Activated naive CD8-positive, alpha-beta T cell treated with anti-CD3 and anti-CD28 coated beads for 36 hours (primary cell): ENCODE measurements around the gene SPEN. TPM values are rescaled to one million over a fixed set of nuclear protein-coding genes. Genes with fewer than 3 reads are reported as not detected.
"Not testable (repeated sequence)": the region's sequence is repeated elsewhere in the genome, so short reads cannot be mapped to it uniquely, and the experiment has no call there.

Experiments used
- DNase-seq: peaks from one replicate; pipeline ENCODE4 v3.0.0; 2021
- H3K27ac Mint-ChIP-seq: one replicate; pipeline ENCODE4 v1.8.0; 2022; ENCODE audit warnings: mild to moderate bottlenecking, moderate library complexity, mixed read lengths
- H3K27me3 Mint-ChIP-seq: one replicate; pipeline ENCODE4 v1.8.0; 2022; ENCODE audit warnings: mild to moderate bottlenecking, mixed read lengths
- H3K36me3 Mint-ChIP-seq: one replicate; pipeline ENCODE4 v1.8.0; 2021; ENCODE audit warnings: mild to moderate bottlenecking, mixed read lengths
- H3K4me1 Mint-ChIP-seq: one replicate; pipeline ENCODE4 v1.8.0; 2021; ENCODE audit warnings: mixed read lengths
- H3K4me3 Mint-ChIP-seq: one replicate; pipeline ENCODE4 v1.8.0; 2022; ENCODE audit warnings: mild to moderate bottlenecking, moderate library complexity, mixed read lengths
- H3K9me3 Mint-ChIP-seq: one replicate; pipeline ENCODE4 v1.8.0; 2022; ENCODE audit warnings: mixed read lengths
- total RNA-seq, 2 experiments: library from RNA; stranded (reverse); gene quantifications; one replicate each; pipeline ENCODE4 v1.2.3, GENCODE V29; 2021

Gene SPEN
- total RNA-seq, 2 experiments from 2014 or later, result 49.3 to 51.9 TPM

DNA sequence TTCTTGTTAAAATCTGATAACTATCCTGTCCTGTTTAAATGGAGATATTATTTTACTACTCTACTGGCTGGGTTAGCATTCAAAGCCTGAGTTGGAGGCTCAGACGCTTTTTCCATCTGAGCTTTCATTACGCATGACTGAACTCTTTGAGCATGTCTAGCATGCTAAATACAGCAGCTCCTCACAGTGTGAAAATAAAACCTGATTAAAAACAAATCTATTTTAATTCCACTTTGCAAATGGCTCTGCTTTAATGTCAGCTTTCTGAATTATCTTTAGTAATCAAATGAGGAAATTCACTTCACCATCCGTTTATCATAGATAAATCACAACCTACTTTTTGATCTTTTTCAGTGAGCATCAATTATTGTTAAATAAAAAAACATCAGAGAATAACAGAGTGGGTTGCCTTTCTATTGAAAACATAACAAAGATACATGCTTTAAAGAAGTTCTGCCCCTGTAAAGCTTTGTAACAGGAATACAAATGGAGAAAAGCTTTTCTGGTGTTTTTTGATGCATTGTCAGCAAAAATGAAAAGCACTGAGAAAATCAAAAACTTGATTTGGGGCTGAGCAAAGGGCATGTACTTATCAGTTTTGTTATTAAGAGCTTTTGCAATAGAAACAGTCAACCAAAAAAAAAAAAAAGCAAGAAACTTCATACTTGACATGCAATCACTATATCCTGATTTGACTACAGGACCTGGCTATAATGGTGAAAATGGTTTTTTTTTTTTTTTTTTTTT is 3.5 kb upstream of the SPEN start:
- H3K4me3 Mint-ChIP-seq, result peak overlapping the region; percentile 25
- peaks cover 5% of the 10 kb centered on the region for H3K36me3 Mint-ChIP-seq
- H3K9me3 Mint-ChIP-seq, result no peaks in the 10 kb centered on the region
- H3K4me1 Mint-ChIP-seq, result peaks cover 27% of the 10 kb centered on the region
- no peak for DNase-seq
- no peak overlapping the region for H3K27ac Mint-ChIP-seq
- no peaks in the 10 kb centered on the region for H3K27me3 Mint-ChIP-seq

DNA sequence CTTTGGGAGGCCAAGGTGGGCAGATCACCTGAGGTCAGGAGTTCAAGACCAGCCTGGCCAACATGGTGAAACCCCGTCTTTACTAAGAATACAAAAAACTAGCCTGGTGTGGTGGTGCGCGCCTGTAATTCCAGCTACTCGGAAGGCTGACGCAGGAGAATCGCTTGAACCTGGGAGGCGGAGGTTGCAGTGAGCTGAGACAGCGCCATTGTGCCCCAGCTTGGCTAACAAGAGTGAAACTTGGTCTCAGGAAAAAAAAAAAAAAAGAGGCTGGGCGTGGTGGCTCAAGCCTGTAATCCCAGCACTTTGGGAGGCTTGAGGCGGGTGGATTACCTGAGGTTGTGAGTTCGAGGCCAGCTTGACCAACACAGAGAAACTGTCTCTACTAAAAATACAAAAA is 1.5 kb upstream of the SPEN start:
- Mint-ChIP-seq H3K4me1 (peaks cover 40% of the 10 kb centered on the region), H3K27ac (peak overlapping the region; percentile 95), H3K36me3 (peaks cover 18% of the 10 kb centered on the region), H3K4me3 (peak overlapping the region; percentile 94)
- not testable (repeated sequence) for DNase-seq, H3K27me3 Mint-ChIP-seq, H3K9me3 Mint-ChIP-seq

DNA sequence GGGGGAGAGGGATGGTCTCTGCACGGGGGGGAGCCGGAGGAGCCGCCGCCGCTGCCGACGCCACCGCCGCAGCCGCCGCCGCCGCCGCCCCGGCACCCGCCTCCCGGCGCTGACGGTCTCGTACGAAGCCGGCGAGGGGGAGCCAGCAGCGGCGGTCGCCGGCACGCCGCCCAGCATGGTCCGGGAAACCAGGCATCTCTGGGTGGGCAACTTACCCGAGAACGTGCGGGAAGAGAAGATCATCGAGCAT is 311 bp downstream of the SPEN start:
- Mint-ChIP-seq H3K36me3 (peaks cover 18% of the 10 kb centered on the region), H3K4me3 (peak overlapping the region; percentile 94), H3K9me3 (no peaks in the 10 kb centered on the region), H3K27me3 (no peaks in the 10 kb centered on the region), H3K4me1 (peaks cover 55% of the 10 kb centered on the region), H3K27ac (peak overlapping the region; percentile 80)
- DNase-seq, result no peak

DNA sequence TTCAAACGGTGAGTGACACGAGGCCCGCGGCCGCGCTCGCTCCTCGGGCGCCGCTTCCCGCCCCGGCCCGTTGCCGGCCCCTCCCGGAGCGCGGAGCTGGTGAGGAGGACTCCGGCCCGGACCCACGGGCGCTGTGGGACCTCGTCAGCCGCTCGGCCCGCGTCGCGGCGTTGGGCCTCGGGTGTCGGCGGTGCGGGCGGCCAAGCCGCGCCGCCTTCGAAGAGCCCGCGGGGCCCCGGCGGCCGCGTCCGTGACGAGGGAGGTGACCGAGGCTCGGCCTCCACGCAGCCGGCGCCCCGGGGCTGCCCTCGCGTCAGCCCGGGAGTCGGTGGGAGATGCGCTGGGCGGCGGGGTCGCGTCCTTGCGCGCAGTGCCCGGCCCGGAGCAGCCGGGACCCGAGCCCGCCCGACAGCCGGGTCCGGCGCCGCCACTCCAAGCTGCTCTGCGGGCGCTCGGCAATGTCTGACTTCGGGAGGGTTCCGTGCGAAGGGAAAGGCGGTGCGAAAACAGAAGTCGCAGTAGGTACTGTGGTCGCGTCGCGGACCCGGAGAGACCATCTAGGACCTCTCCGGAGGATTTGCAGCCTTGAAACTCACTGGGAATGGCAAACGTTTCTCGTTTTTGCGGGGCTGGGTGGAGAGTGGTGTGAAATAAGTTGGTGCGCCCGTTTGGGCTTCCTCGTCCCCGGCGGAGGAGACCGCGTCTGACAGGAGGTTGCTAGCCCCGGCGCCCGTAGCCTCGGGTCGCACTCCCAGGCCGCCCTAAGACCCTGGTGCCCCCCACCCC is 829 bp downstream of the SPEN start:
- peaks cover 18% of the 10 kb centered on the region for H3K36me3 Mint-ChIP-seq
- peak overlapping the region; percentile 98 for H3K4me3 Mint-ChIP-seq
- no peaks in the 10 kb centered on the region for H3K9me3 Mint-ChIP-seq
- peak overlapping the region; percentile 96 for H3K27ac Mint-ChIP-seq
- peaks cover 56% of the 10 kb centered on the region for H3K4me1 Mint-ChIP-seq
- peak; percentile 59 for DNase-seq
- no peaks in the 10 kb centered on the region for H3K27me3 Mint-ChIP-seq

DNA sequence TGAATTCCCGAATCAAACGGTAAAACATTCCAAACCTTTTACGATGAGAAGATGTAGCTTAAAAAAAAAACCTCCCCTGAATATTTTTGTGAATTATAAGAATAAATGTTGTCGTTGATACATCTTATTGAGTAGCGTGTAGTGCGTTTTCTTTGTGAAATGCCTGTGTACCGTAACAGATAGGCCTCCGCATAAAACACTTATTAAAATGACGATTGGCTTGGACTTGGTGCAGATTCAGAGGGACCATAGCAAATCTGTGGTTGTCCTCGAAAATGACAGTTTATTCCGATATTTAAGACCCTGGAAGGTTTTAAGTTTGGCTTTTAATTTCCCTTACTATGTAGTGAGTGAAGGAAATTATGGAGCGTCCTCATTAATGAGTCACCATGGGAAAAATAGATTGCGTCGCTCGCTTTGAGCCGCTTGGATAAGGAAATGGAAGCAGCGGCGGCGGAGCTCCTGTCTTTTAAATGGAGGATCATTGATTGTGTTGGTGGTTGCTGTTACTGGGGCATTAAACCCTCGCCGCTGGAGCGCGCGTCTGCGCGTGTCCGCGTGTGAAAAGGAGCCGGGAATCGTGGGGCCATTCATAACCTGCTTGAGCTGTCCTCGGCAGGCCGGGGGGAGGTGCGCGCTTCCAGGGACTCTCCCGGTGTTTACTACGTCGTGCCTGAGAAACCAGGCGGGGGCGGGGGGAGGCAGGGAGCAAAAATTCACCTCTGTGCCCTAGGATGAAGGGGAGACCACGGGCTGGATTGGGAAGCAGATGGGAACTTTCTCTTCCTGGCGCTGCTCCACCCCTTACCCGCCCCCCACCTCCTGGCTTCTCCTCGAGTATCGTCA is 1.6 kb downstream of the SPEN start:
- peak; percentile 75 for DNase-seq
- Mint-ChIP-seq H3K36me3 (peaks cover 18% of the 10 kb centered on the region), H3K4me1 (peaks cover 49% of the 10 kb centered on the region), H3K9me3 (no peaks in the 10 kb centered on the region), H3K27ac (peak overlapping the region; percentile 96), H3K4me3 (peak overlapping the region; percentile 98), H3K27me3 (no peaks in the 10 kb centered on the region)

DNA sequence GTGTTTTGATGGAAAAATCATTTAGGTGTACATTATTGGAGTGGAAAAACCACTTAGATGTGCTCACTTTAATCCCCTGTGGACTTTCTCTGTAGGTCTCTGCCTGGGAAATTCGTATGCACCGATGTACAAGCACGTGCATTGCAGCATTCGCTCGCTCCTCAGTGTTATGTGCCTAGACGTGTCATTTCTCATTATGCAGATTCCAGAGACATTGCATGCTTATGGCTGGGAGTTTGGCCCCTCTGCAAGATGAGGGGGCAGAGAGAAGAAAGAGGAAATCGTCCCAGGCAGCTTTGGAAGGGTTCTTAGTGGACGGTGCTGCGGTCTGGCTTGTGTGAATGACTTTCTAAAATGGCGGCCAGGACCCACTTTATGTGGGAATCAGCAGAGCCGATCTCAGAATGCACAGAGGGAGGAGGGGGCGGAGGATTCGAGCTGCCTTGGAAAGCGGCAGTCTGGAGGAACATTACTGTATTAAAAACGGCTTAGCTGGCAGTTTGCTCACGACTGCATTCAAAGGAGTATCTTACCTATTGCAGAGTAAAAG is 2.3 kb downstream of the SPEN start:
- H3K9me3 Mint-ChIP-seq, result no peaks in the 10 kb centered on the region
- H3K27me3 Mint-ChIP-seq, result no peaks in the 10 kb centered on the region
- H3K27ac Mint-ChIP-seq, result peak overlapping the region; percentile 96
- peaks cover 18% of the 10 kb centered on the region for H3K36me3 Mint-ChIP-seq
- peak overlapping the region; percentile 98 for H3K4me3 Mint-ChIP-seq
- DNase-seq, result peak; percentile 23
- H3K4me1 Mint-ChIP-seq, result peaks cover 53% of the 10 kb centered on the region

DNA sequence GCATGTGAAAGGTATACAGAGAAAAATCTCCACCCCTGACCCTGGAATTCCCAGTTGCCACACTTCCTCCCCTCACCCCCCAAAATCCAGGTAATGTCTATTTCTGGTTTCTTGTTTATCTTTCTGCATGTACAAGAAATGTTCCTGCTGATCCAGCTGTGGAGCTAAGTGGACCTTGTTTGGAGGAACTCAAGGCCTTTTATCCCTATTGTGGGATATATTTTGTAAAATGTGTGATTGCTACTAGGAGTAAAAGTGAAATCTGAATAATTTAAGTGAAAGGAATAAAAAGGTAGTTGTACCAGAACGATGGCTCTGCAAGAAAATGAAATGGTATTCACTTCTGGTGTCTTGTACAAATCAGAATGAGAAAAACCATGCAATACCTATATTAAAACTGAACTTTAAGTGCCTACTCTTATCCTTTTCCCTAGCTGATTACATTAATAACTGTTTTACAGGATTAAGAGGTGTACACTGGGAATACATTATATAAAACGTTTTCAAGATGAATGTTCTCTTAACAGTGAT is 3.0 kb downstream of the SPEN start:
- Mint-ChIP-seq H3K27me3 (no peaks in the 10 kb centered on the region), H3K27ac (peak overlapping the region; percentile 36), H3K9me3 (no peaks in the 10 kb centered on the region), H3K4me1 (peaks cover 50% of the 10 kb centered on the region), H3K4me3 (peak overlapping the region; percentile 77), H3K36me3 (peaks cover 18% of the 10 kb centered on the region)
- DNase-seq, result no peak

DNA sequence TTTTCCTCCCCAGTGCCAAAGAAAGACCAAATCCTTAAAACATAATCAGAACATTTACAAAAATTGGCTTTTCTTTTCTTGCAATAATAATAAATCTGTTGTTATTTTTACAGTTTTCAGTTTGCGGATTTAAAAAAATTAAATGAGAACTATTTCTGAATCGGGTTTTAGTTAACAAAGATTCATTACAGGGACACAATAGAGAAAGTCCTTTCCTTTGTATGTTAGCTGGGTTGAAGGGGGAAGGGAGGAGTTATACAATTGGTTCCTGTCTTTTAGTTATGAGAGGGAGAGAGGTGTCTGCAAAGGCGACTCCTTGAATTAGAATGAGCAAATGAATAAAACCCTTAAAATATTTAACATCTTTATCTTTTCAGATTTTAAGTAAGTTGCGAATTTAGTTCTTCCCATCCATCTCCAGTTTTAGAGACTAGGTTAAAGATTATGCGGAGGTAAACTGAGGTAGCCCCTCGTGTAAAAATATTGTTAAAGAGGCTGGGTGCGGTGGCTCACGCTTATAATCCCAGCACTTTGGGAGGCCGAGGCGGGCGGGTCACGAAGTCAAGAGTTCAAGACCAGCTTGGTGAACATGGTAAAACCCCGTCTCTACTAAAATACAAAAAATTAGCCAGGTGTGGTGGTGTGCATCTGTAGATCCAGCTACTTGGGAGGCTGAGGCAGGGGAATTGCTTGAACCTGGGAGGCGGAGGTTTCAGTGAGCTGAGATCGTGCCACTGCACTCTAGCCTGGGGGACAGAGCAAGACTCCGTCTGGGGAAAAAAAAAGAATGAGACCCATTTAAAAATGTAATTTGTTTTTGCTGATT is 3.9 kb downstream of the SPEN start:
- Mint-ChIP-seq H3K27ac (peak overlapping the region; percentile 58), H3K27me3 (no peaks in the 10 kb centered on the region), H3K9me3 (no peaks in the 10 kb centered on the region), H3K4me1 (peaks cover 43% of the 10 kb centered on the region), H3K36me3 (peaks cover 18% of the 10 kb centered on the region), H3K4me3 (peak overlapping the region; percentile 51)
- DNase-seq, result no peak

DNA sequence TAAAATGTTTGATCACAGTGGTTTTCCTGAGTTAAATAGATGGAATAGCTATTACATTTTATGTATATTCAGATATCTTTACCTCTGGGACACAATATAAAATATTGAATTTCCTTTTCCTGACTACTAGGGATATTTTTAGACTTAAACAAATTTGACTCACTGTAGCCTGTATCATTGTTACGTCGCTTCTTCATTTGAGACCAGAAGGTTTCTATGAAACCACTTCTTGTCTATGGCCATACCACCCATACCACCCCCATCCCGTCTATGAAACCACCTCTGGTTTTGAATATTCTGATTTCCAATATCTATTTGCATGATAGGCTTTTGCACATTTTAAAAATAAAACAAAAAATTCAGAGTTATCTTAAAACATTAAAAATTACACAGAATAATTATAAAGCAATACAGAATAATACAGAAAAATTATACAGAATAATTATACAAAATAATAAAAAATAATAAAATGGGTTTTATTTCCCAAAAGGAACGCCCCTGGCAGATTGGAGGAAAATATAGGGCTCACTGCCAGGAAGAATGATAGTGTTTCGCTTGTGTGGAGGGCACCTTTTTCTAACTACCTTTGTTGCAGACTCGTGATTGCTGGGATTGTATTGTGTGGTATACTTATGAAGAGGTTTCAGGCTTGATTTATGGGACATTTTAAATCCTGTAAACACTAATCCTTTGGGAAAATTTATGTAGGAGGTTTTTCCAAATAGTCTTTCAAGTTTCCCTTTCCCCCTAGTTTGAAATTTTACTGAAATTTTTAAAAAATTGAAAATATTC is 4.7 kb downstream of the SPEN start:
- Mint-ChIP-seq H3K4me1 (peaks cover 44% of the 10 kb centered on the region), H3K9me3 (no peaks in the 10 kb centered on the region), H3K27me3 (no peaks in the 10 kb centered on the region), H3K36me3 (peaks cover 18% of the 10 kb centered on the region), H3K27ac (no peak overlapping the region), H3K4me3 (no peak overlapping the region)
- DNase-seq, result no peak

DNA sequence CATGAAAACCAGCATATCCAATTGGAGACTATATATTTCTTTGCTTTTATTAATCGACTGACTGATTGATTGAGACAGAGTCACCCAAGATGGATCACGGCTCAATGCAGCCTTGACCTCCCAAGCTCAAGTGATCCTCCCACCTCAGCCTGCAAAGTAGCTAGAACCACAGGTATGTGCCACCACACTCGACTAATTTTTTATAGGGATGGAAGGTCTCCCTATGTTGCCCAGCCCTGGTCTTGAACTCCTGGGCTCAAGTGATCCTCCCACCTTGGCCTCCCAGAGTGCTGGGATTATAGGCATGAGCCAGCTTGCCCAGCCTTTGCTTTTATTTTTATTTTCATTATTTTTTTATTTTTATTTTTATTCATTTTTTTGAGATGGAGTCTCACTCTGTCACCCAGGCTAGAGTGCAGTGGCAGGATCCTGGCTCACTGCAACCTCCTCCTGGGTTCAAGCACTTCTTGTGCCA is 5.4 kb downstream of the SPEN start:
- Mint-ChIP-seq H3K9me3 (no peaks in the 10 kb centered on the region), H3K4me1 (peaks cover 44% of the 10 kb centered on the region), H3K4me3 (no peak overlapping the region), H3K27ac (no peak overlapping the region), H3K36me3 (peaks cover 18% of the 10 kb centered on the region), H3K27me3 (no peaks in the 10 kb centered on the region)
- no peak for DNase-seq

DNA sequence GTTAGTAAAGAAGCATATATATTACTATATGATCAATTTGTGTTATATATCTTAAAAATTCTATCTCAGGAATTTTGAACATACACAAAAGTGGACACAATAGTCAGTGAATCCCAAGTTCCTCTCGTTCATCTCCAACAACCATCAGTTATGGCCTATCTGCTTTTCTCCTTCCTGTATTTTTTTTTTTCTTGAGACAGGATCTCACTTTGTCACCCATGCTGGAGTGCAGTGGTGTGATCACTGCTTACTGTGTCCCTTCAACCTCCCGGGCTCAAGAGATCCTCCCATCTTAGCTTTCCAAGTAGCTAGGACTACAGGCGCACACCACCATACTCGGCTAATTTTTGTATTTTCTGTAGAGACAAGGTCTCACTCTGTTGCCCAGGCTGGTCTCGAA is 9.4 kb downstream of the SPEN start:
- peaks cover 31% of the 10 kb centered on the region for H3K4me1 Mint-ChIP-seq
- no peak overlapping the region for H3K4me3 Mint-ChIP-seq
- no peak for DNase-seq
- H3K27me3 Mint-ChIP-seq, result no peaks in the 10 kb centered on the region
- H3K36me3 Mint-ChIP-seq, result peaks cover 5% of the 10 kb centered on the region
- no peaks in the 10 kb centered on the region for H3K9me3 Mint-ChIP-seq
- H3K27ac Mint-ChIP-seq, result no peak overlapping the region

DNA sequence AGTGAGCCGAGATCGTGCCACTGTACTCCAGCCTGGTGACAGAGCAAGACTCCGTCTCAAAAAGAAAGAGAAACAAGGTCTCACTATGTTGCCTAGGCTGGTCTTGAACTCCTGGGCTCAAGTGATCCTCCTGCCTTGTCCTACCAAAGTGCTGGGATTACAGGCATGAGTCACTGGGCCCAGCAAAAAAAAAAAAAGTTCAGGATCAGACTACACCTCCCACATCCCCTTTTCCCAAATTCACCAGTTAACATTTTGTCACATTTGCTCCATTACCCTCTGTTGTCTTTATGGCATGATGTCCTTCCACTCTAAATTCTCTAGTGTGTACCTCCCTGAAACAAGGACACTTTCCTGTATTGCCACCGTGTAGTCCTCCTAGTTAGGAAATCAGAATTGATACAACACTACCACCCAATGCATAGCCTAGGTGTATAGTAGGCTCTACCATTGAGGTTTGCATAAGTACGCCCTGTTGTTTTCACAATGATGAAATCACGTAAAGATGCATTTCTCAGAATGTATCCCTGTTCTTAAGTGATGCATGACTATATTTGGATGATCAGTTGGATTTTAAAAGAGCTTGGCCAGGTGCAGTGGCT is 10.7 kb downstream of the SPEN start:
- Mint-ChIP-seq H3K4me3 (no peak overlapping the region), H3K9me3 (no peaks in the 10 kb centered on the region), H3K4me1 (peaks cover 24% of the 10 kb centered on the region), H3K27ac (no peak overlapping the region), H3K36me3 (peaks cover 8% of the 10 kb centered on the region), H3K27me3 (no peaks in the 10 kb centered on the region)
- no peak for DNase-seq

DNA sequence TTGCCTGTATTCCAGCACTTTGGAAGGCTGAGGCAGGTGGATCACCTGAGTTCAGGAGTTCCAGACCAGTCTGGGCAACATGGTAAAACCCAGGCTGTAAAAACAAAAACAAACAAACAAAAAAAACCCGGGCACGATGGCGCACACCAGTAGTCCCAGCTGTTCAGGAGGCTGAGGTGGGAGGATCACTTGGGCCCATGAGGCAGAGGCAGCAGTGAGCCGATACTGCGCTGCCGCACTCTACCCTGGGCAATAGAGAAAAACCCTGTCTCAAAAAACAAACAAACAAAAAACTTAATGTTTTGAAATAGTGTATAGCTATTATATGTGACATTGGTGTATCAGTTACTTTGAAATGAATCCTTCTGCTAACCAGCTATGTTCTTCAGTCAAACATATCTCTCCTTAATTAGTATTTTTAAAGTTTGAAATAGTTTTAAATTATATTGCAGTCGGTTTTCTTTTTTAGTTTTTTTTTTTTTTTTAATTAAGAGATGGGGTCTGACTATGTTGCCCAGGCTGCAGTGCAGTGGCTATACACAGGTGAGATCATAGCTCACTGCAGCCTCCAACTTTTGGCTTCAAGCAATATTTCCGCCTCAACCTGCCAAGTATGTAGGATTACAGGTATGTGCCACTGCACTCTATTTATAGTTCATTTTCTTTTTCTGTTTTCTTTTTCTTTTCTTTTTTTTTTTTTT is 11.3 kb downstream of the SPEN start:
- Mint-ChIP-seq H3K36me3 (peaks cover 9% of the 10 kb centered on the region), H3K4me3 (no peak overlapping the region), H3K4me1 (peaks cover 26% of the 10 kb centered on the region), H3K27ac (no peak overlapping the region), H3K9me3 (no peaks in the 10 kb centered on the region), H3K27me3 (no peaks in the 10 kb centered on the region)
- no peak for DNase-seq
